Measurements from ENCODE around the gene TPCN2. TPM values are rescaled to one million over a fixed set of nuclear protein-coding genes. Genes with fewer than 3 reads are reported as not detected.
A peak's percentile ranks its signal among the peaks of the same experiment; 100 is the strongest.

TPCN2 gene
- polyA plus RNA-seq, 3 donors = 29.3 to 52.8 (median 31.5) TPM

DNA sequence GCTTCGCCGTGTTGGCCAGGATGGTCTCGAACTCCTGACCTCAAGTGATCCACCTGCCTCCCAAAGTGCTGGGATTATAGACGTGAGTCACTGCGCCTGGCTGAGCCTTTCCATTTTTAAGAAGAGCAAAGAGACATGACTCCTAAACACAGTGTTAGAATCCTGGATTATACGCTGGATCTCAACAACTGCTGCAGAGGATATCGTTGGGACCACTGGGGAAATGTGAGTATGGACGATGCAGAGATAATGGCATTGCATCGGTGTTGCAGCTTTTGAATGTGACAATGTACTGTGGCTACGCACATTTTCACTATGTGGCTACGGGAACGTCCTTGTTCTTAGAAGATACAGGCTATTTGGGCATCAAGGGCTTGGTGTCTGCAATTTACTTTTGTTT is 41.9 kb upstream of the TPCN2 start:
- Histone ChIP-seq H3K9ac (ENCODE audit: insufficient read depth, low read length, poor library complexity, severe bottlenecking) (no peak overlapping the region), H3K4me3 (replicated peaks in 1 of 3; ENCODE audit: low read depth in 2 of 3, low read length in 3 of 3) (no peak overlapping the region), H2AFZ (ENCODE audit: insufficient read depth, low read depth, low read length, poor library complexity, severe bottlenecking) (no peak overlapping the region), H3K36me3 (replicated peaks in 1 of 2; ENCODE audit: control insufficient read depth in 1 of 2, insufficient read depth in 2 of 2, low read length in 2 of 2) (no peaks in the 10 kb centered on the region), H3K4me1 (ENCODE audit: control insufficient read depth in 1 of 2, insufficient read depth in 2 of 2, low read length in 2 of 2) (peaks cover 21 to 45% of the 10 kb centered on the region in 2 donors), H4K20me1 (ENCODE audit: insufficient read depth, low read length) (no peaks in the 10 kb centered on the region), H3K27me3 (ENCODE audit: control insufficient read depth in 2 of 2, insufficient read depth in 2 of 2, low read length in 2 of 2) (peaks cover 0 to 18% of the 10 kb centered on the region in 2 donors), H3K79me2 (ENCODE audit: insufficient read depth, low read length) (no peaks in the 10 kb centered on the region), H3K27ac (ENCODE audit: low read depth in 1 of 2, low read length in 2 of 2) (no peak overlapping the region), H3K9me3 (replicated peaks in 1 of 2; ENCODE audit: control insufficient read depth in 1 of 2, insufficient read depth in 1 of 2, low read length in 2 of 2) (no peaks in the 10 kb centered on the region), H3K4me2 (replicated peaks; ENCODE audit: extremely low read depth, low read length, poor library complexity, severe bottlenecking) (no peak overlapping the region)
- Mint-ChIP-seq H3K4me3 (no peak overlapping the region), H3K36me3 (peaks cover 1 to 3% of the 10 kb centered on the region in 2 donors), H3K4me1 (peaks cover 35% of the 10 kb centered on the region), H3K27ac (no peak overlapping the region), H3K27me3 (ENCODE audit: low read depth in 3 of 3) (peaks cover 13 to 50% (median 37%) of the 10 kb centered on the region in 3 donors), H3K9me3 (peaks cover 0 to 2% (median 0%) of the 10 kb centered on the region in 7 donors)
- DNase-seq = no peak
- WGBS (ENCODE audit: insufficient coverage) = 94% methylated on average over 11 of the region's 12 CpGs
- TF ChIP-seq CTCF (IDR thresholded peaks at IDR 0.05) = no peak
- intact Hi-C loops (cut with micrococcal nuclease) = loop anchor here in 1 of 2 donors (10.0 kb wide), 1 partner anchor 78 kb away; no protein-coding TSS in a partner anchor

GRCh38 chr11:69007975-69008381 is 40.8 kb upstream of the TPCN2 start:
- Histone ChIP-seq H3K9ac (ENCODE audit: insufficient read depth, low read length, poor library complexity, severe bottlenecking) (no peak overlapping the region), H3K79me2 (ENCODE audit: insufficient read depth, low read length) (no peaks in the 10 kb centered on the region), H3K36me3 (replicated peaks in 1 of 2; ENCODE audit: control insufficient read depth in 1 of 2, insufficient read depth in 2 of 2, low read length in 2 of 2) (no peaks in the 10 kb centered on the region), H3K4me1 (ENCODE audit: control insufficient read depth in 1 of 2, insufficient read depth in 2 of 2, low read length in 2 of 2) (peaks cover 33 to 56% of the 10 kb centered on the region in 2 donors), H3K27ac (ENCODE audit: low read depth in 1 of 2, low read length in 2 of 2) (no peak overlapping the region), H2AFZ (ENCODE audit: insufficient read depth, low read depth, low read length, poor library complexity, severe bottlenecking) (no peak overlapping the region), H3K4me2 (replicated peaks; ENCODE audit: extremely low read depth, low read length, poor library complexity, severe bottlenecking) (no peak overlapping the region), H3K9me3 (replicated peaks in 1 of 2; ENCODE audit: control insufficient read depth in 1 of 2, insufficient read depth in 1 of 2, low read length in 2 of 2) (no peaks in the 10 kb centered on the region), H3K4me3 (replicated peaks in 1 of 3; ENCODE audit: low read depth in 2 of 3, low read length in 3 of 3) (no peak overlapping the region), H3K27me3 (ENCODE audit: control insufficient read depth in 2 of 2, insufficient read depth in 2 of 2, low read length in 2 of 2) (peaks cover 0 to 30% of the 10 kb centered on the region in 2 donors), H4K20me1 (ENCODE audit: insufficient read depth, low read length) (no peaks in the 10 kb centered on the region)
- peaks cover 47% of the 10 kb centered on the region for H3K4me1 Mint-ChIP-seq
- WGBS (ENCODE audit: insufficient coverage) = 90% methylated on average over 8 of the region's 8 CpGs
- no peak for DNase-seq
- peak overlapping the region in 1 of 2 donors; percentile 6 for H3K4me3 Mint-ChIP-seq
- intact Hi-C loops (cut with micrococcal nuclease) = loop anchor here in 1 of 2 donors (10.0 kb wide), 1 partner anchor 77 kb away; no protein-coding TSS in a partner anchor
- peaks cover 24 to 59% (median 47%) of the 10 kb centered on the region in 3 donors for H3K27me3 Mint-ChIP-seq (ENCODE audit: low read depth in 3 of 3)
- H3K36me3 Mint-ChIP-seq = peaks cover 3% of the 10 kb centered on the region in 2 donors
- H3K27ac Mint-ChIP-seq = no peak overlapping the region
- H3K9me3 Mint-ChIP-seq = peaks cover 0 to 2% (median 0%) of the 10 kb centered on the region in 7 donors
- TF ChIP-seq CTCF (IDR thresholded peaks at IDR 0.05) = no peak
